ENCODE results near the gene F5. TPM values are rescaled to one million over a fixed set of nuclear protein-coding genes. Genes with fewer than 3 reads are reported as not detected.

Gene F5
- total RNA-seq, 2 experiments from 2014 or later, result 20.7 to 23.3 TPM

GRCh38 chr1:169563019-169563615 is 23.2 kb downstream of the F5 start:
- Mint-ChIP-seq H3K36me3 (ENCODE audit: low read depth) (peaks cover 58% of the 10 kb centered on the region), H3K9me3 (peaks cover 10% of the 10 kb centered on the region), H3K27ac (no peak overlapping the region), H3K4me3 (no peak overlapping the region), H3K4me1 (ENCODE audit: low read depth) (peaks cover 15% of the 10 kb centered on the region), H3K27me3 (no peaks in the 10 kb centered on the region)
- POLR2A ChIA-PET, result no interaction called here
- ATAC-seq, result no peak
- DNase-seq, result no peak
- intact Hi-C loops (cut with micrococcal nuclease), result no loop called here
- CTCF ChIA-PET, result interaction anchor here (1.5 kb wide), 1 partner anchor 149 kb away, joined by 4 read pairs; no protein-coding TSS in a partner anchor
- TF ChIP-seq CTCF (IDR thresholded peaks at IDR 0.05), result no peak

GRCh38 chr1:169561692-169562091 is 24.6 kb downstream of the F5 start:
- no peak overlapping the region for H3K27ac Mint-ChIP-seq
- ChIA-PET CTCF (interaction anchor here (1.0 kb wide), 1 partner anchor 24 kb away, joined by 4 read pairs; the partner anchor contains the start of gene F5), POLR2A (no interaction called here)
- DNase-seq, result no peak
- no peak for TF ChIP-seq CTCF (IDR thresholded peaks at IDR 0.05)
- H3K9me3 Mint-ChIP-seq, result peaks cover 10% of the 10 kb centered on the region
- H3K27me3 Mint-ChIP-seq, result no peaks in the 10 kb centered on the region
- H3K4me3 Mint-ChIP-seq, result no peak overlapping the region
- intact Hi-C loops (cut with micrococcal nuclease), result no loop called here
- H3K4me1 Mint-ChIP-seq (ENCODE audit: low read depth), result peaks cover 15% of the 10 kb centered on the region
- no peak for ATAC-seq
- peaks cover 63% of the 10 kb centered on the region for H3K36me3 Mint-ChIP-seq (ENCODE audit: low read depth)

- Mint-ChIP-seq H3K4me3 (no peak overlapping the region), H3K36me3 (ENCODE audit: low read depth) (peaks cover 61% of the 10 kb centered on the region), H3K27me3 (no peaks in the 10 kb centered on the region), H3K27ac (no peak overlapping the region), H3K9me3 (no peaks in the 10 kb centered on the region), H3K4me1 (ENCODE audit: low read depth) (no peaks in the 10 kb centered on the region)
- ATAC-seq (no peak), DNase-seq (no peak)
- ChIA-PET CTCF (interaction anchor here (1.4 to 2.9 kb wide), 4 partner anchors 11 to 155 kb away, joined by 3 to 6 read pairs (median 5); partner anchors contain the start of gene F5), POLR2A (no interaction called here)
- no peak for TF ChIP-seq CTCF (IDR thresholded peaks at IDR 0.05)
- intact Hi-C loops (cut with micrococcal nuclease), result no loop called here
Measured at GRCh38 chr1:169557131-169557530, 29.1 kb downstream of the F5 start.

- peak; percentile 22 for TF ChIP-seq CTCF (IDR thresholded peaks at IDR 0.05)
- H3K4me1 Mint-ChIP-seq (ENCODE audit: low read depth), result peaks cover 2% of the 10 kb centered on the region
- no peak overlapping the region for H3K27ac Mint-ChIP-seq
- no peaks in the 10 kb centered on the region for H3K27me3 Mint-ChIP-seq
- no peak overlapping the region for H3K4me3 Mint-ChIP-seq
- no peak for DNase-seq
- H3K36me3 Mint-ChIP-seq (ENCODE audit: low read depth), result peaks cover 48% of the 10 kb centered on the region
- intact Hi-C loops (cut with micrococcal nuclease), result loop anchor here (5.0 kb wide), 1 partner anchor 162 kb away; the partner anchor contains the start of gene SELL
- peak; percentile 34 for ATAC-seq
- ChIA-PET CTCF (interaction anchor here (0.9 to 3.6 kb wide), 5 partner anchors 19 to 260 kb away, joined by 3 to 21 read pairs (median 11); partner anchors contain the start of gene F5), POLR2A (interaction anchor here (0.6 kb wide), 1 partner anchor 361 kb away, joined by 4 read pairs; no protein-coding TSS in a partner anchor)
- no peaks in the 10 kb centered on the region for H3K9me3 Mint-ChIP-seq
Measured at GRCh38 chr1:169550294-169550693, 36.0 kb downstream of the F5 start.

GRCh38 chr1:169548282-169548681 is 38.0 kb downstream of the F5 start:
- ATAC-seq (no peak), DNase-seq (no peak)
- TF ChIP-seq CTCF (IDR thresholded peaks at IDR 0.05), result no peak
- Mint-ChIP-seq H3K27ac (no peak overlapping the region), H3K27me3 (no peaks in the 10 kb centered on the region), H3K4me3 (no peak overlapping the region), H3K4me1 (ENCODE audit: low read depth) (peaks cover 2% of the 10 kb centered on the region), H3K36me3 (ENCODE audit: low read depth) (peaks cover 41% of the 10 kb centered on the region), H3K9me3 (no peaks in the 10 kb centered on the region)
- ChIA-PET CTCF (interaction anchor here (1.4 to 2.0 kb wide), 4 partner anchors 38 to 945 kb away, joined by 4 to 8 read pairs (median 6); partner anchors contain the start of gene F5), POLR2A (no interaction called here)
- intact Hi-C loops (cut with micrococcal nuclease), result loop anchor here (10.0 kb wide), 1 partner anchor 943 kb away; no protein-coding TSS in a partner anchor

All from activated CD8-positive, alpha-beta T cell treated with anti-CD3 and anti-CD28 coated beads for 36 hours (primary cell).